GM18909 (cell line): ENCODE results near the gene RAB27A.
"Not testable (repeated sequence)": the region's sequence is repeated elsewhere in the genome, so short reads cannot be mapped to it uniquely, and the experiment has no call there.

Experiments used
- ATAC-seq: cut with Tn5 transposase; IDR thresholded peaks from one replicate; pipeline ENCODE4 v1.9.1; 2021; ENCODE audit warnings: mild to moderate bottlenecking; ENCODE audit not compliant: unreplicated experiment, poor library complexity

Gene RAB27A

GRCh38 chr15:55282284-55282833 is 7.3 kb downstream of the RAB27A start:
- no peak for ATAC-seq

GRCh38 chr15:55281517-55282228 is 7.9 kb downstream of the RAB27A start:
- no peak for ATAC-seq

DNA sequence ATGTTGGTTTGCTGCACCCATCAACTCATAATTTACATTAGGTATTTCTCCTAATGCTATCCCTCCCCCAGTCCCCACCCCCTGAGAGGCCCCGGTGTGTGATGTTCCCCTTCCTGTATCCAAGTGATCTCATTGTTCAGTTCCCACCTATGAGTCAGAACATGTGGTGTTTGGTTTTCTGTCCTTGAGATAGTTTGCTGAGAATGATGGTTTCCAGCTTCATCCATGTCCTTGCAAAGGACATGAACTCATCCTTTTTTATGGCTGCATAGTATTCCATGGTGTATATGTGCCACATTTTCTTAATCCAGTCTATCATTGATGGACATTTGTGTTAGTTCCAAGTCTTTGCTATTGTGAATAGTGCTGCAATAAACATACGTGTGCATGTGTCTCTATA is 9.0 kb downstream of the RAB27A start:
- not testable (repeated sequence) for ATAC-seq

- ATAC-seq, result peak; percentile 85
These were observed 9.8 kb downstream of the RAB27A start for GRCh38 chr15:55279746-55280351.

DNA sequence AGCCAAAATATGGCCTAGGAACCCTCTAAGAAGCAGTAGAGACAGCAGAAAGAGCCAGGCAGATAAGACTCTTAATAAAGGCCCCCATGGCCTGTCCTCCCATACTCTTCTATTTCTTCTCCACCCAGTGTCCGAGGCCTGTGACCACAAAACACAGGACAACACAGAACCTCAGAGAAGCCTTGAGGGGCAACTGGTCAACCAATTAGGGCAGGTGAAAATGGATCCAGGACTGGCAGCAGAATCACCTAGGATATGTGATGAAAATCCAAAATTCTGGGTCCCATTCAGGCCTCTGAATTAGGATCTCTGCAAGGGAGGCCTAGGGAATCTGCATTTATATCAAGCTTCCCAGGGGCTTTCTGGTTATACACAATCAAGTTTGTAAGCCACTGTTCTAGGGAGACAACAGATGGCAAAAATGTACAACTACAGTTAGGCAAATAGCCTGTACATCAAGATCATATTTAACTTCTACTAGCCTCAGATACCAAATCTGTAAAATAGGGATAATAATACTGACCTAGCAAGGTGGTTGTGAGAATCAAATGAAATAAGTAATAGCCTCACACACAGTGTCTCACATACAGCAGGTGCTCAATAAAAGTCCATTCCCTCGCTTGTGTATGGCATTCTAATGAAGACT is 10.4 kb downstream of the RAB27A start:
- no peak for ATAC-seq

GRCh38 chr15:55277715-55278114 is 11.9 kb downstream of the RAB27A start:
- no peak for ATAC-seq

DNA sequence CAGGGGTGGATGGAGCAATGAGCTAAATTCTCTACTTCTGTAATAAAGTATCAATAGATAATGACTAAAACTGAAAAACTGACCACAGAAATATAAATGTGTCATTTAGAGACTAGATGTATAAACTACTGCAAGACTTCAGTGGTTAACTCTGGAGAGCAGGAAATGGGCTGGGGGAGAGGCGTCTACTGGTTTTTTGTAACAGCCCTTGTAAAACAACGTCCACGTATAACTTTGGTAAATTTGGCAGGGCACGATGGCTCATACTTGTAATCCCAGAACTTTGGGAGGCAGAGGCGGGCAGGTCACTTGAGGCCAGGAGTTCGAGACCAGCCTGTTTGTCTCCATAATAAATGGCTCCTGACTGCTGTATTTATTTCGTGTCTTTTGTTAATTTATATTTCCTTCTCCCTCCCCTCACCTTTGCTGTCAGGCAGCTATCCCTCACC is 12.5 kb downstream of the RAB27A start:
- peak; percentile 60 for ATAC-seq

GRCh38 chr15:55276324-55276723 is 13.3 kb downstream of the RAB27A start:
- no peak for ATAC-seq

DNA sequence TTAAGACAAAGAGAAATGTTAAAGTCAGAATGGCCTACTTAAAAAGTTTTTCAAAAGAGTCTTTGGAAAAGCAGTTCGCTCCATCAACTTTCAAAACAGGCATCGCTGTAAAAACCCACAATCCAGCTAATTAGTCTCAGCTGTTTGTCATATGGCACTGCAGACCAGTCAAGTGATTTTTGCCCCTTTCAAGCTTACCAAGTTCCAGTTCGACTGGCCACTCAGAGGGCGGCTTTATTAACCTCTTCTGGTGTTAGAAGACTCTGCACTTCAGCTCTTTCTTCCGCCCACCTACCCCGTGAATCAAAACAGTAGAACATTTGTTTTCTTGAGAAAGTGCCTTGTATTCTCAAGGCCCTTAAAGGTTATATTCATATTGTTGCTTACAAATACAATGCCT is 19.3 kb downstream of the RAB27A start:
- no peak for ATAC-seq

GRCh38 chr15:55268176-55268695 is 21.4 kb downstream of the RAB27A start:
- ATAC-seq, result no peak

GRCh38 chr15:55267401-55268175 is 22.0 kb downstream of the RAB27A start:
- peak; percentile 99 for ATAC-seq

- no peak for ATAC-seq
These were observed 23.1 kb downstream of the RAB27A start for GRCh38 chr15:55266547-55266946.

DNA sequence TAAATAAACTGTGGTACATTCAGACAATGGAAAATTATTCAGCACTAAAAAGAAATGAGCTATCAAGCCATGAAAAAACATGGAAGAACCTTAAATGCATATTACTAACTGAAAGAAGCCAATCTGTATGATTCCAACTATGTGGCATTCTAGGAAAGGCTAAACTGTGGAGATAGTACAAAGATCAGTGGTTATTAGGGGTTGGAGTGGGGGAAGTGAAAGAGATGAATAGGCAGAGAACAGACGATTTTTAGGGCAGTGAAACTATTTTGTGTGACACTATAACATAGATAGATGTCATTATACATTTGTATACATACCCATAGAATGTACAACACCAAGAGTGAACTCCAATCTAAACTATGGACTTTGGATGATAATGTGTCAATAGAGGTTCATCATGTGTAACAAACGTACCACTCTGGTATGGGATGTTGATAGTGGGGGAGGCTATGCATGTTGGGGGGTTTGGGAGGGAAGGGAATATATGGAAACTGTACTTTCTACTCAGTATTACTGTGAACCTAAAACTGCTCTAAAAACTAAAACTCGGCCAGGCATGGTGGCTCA is 29.0 kb downstream of the RAB27A start:
- ATAC-seq, result no peak

- ATAC-seq, result no peak
These were observed 31.7 kb downstream of the RAB27A start for GRCh38 chr15:55257938-55258337.

DNA sequence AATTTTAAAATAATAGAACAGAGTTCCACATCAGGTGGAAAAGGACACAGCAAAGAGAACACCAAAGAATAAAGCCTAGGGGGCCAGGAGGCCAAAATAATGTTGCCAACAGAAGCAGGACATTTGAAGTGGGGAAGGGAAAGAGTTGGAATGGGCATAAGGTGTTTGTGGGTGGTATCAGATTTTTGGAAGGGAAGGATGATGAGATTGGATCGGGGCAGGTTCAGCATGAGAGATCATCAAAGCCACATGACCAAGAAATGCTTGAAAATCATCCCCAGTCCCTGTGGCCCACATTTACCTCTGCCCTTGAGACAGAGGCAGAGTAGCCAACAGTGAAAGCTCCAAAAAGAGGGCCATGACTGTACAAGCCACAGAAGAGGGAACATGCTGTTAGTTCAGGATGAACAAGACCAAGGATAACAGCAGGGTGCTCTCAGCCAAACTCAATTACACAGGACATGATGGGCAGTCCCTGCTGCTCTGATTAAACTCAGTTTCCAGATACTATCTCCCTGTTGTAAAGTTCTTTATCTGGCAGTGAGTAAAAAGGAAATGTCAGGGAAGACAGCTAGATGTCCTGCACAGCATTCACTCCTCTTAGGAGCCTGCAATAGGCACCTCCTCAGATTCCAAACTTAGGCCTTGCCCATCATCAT is 32.5 kb downstream of the RAB27A start:
- no peak for ATAC-seq

- peak; percentile 13 for ATAC-seq
These were observed 33.2 kb downstream of the RAB27A start for GRCh38 chr15:55256281-55257011.

- peak; percentile 61 for ATAC-seq
These were observed 33.9 kb downstream of the RAB27A start for GRCh38 chr15:55255714-55256113.

- ATAC-seq, result peak; percentile 44
These were observed 34.5 kb downstream of the RAB27A start for GRCh38 chr15:55254916-55255679.
